Hematopoietic multipotent progenitor cell treated with erythropoietin and hydrocortisone succinate and interleukin-3 and kit ligand, for 15 days (in vitro differentiated cells): Measurements from ENCODE around the gene DCAF5.

Source experiments
- DNase-seq: peaks from one replicate; pipeline ENCODE4 v3.0.0-alpha.2; 2015; ENCODE audit warnings: low spot score

DCAF5 gene

DNA sequence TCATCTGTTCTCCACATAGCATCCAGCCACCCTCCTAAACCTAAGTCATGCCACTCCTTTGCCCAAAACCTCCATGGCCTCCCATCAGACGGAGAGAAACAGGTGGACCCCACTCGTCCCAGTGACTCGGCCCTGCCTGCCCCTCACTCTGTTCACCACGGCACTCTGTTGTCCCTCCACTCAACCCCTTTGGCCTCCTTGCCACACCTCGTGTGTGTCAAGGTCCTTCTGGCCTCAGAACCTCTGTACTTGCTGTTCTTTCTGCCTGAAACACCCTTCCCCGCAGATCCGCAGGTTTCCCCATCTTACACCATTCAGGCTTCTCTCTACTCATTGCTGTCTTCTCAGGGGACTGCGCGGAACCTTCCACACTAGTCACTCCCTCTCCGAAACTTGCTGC lies 149.3 kb downstream of the DCAF5 start:
- no peak for DNase-seq

DNA sequence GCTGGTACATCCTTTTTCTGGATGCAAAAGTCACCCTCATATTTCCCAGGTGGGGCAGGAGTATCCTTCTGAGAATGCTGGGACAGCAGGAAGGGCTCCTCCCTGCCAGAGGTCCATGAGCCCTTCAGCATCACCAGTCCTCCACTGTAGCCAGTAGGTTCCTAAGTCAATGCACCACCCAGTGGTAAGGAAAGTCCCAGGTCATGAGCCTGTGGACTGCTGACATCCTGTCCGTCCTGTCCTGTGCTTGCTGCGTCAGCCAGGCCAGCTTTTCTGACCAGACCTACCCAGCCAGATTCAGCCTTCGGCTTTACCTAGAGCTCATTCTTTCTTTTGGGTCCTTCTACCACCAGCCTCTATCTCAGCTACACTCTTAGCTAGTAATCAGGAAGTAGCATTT lies 150.8 kb downstream of the DCAF5 start:
- DNase-seq = no peak

DNA sequence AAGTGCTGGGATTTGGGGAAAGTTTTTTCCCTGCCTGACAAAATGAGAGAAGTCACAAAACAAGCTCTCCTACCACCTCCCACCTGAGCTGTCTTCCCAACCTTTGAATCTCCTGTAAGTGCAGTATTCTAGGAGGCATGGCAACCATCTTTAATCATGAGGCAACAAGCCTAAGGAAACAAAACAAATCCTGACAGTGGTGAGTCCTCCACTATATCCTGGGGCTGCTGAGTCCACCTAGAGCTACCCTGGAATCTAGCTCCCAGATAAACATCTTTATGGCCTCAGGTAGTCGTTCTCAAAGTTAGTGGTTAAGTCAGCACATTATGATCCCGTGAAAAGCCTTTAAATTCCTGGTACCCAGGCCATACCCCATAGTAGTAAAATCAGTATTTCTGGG lies 151.5 kb downstream of the DCAF5 start:
- no peak for DNase-seq
